Panc1 (cell line): ENCODE data around the gene UBALD2. TPM values are rescaled to one million over a fixed set of nuclear protein-coding genes. Genes with fewer than 3 reads are reported as not detected.

ENCODE experiments used
- ATAC-seq: fragments of 200-7000 bp; cut with Tn5 transposase; 2 replicates; pipeline ENCODE4 v1.9.1; 2020; ENCODE audit warnings: mild to moderate bottlenecking, moderate library complexity
- BruUV-seq: library from RNA; stranded (reverse); fragments of 400-500 nt; replicated peaks from 2 replicates; lab custom pipeline; 2021; lab: Mats Ljungman, UMichigan
- CTCF ChIA-PET: fragments of 300-600 bp; sonication (Branson Sonifier 250); formaldehyde crosslinking; loops from one replicate; lab custom pipeline; 2022; ENCODE audit warnings: antibody characterized with exemption; lab: Charles Lee
- POLR2A ChIA-PET: fragments of 300-600 bp; sonication (Branson Sonifier 250); formaldehyde crosslinking; loops from one replicate; lab custom pipeline; 2022; ENCODE audit warnings: antibody characterized with exemption; lab: Charles Lee
- DNase-seq: peaks from one replicate; pipeline ENCODE4 v3.0.0-alpha.2; 2010; ENCODE audit warnings: low read depth, low spot score
- H3K27ac ChIP-seq: 2 replicates; pipeline ENCODE4 v1.5.1; 2011; ENCODE audit warnings: mild to moderate bottlenecking, low read length, inconsistent platforms
- H3K27me3 ChIP-seq: fragments of 200-500 bp; sonication (Bioruptor generic); 2 replicates; pipeline ENCODE4 v1.6.0; 2014; ENCODE audit warnings: low read length, inconsistent platforms; ENCODE audit not compliant: control insufficient read depth, insufficient read depth
- H3K36me3 ChIP-seq: fragments of 200-500 bp; sonication (Bioruptor generic); 2 replicates; pipeline ENCODE4 v1.5.1; 2014; ENCODE audit warnings: inconsistent platforms, mild to moderate bottlenecking, low read length, moderate library complexity; ENCODE audit not compliant: control insufficient read depth, insufficient read depth
- H3K4me1 ChIP-seq: 2 replicates; pipeline ENCODE4 v1.5.1; 2011; ENCODE audit warnings: inconsistent platforms, mild to moderate bottlenecking, low read length, moderate library complexity; ENCODE audit not compliant: control insufficient read depth, insufficient read depth
- H3K4me3 ChIP-seq, 2 experiments: 2 replicates each; pipeline ENCODE4 v1.5.1; 2011 to 2012; ENCODE audit warnings: low read depth in 2 of 2, low read length in 2 of 2, mild to moderate bottlenecking in 2 of 2, inconsistent platforms in 1 of 2, moderate library complexity in 1 of 2
- H3K9me3 ChIP-seq: fragments of 200-500 bp; sonication (Bioruptor generic); 2 replicates; pipeline ENCODE4 v1.5.1; 2014; ENCODE audit warnings: low read depth, mild to moderate bottlenecking, inconsistent platforms, low read length, moderate library complexity; ENCODE audit not compliant: control insufficient read depth, insufficient read depth
- CTCF ChIP-seq: fragments of 450-650 bp; IDR thresholded peaks from 2 replicates; pipeline ENCODE4 v1.5.1; 2017; ENCODE audit warnings: mild to moderate bottlenecking
- POLR2AphosphoS5 ChIP-seq: IDR thresholded peaks from 2 replicates; pipeline ENCODE4 v1.6.1; 2012; ENCODE audit warnings: mild to moderate bottlenecking, low read depth, low read length, moderate library complexity
- SIN3A ChIP-seq: IDR thresholded peaks from 2 replicates; pipeline ENCODE4 v1.6.1; 2012; ENCODE audit warnings: low read depth, mild to moderate bottlenecking, low read length, moderate library complexity, borderline replicate concordance; ENCODE audit not compliant: insufficient read depth
- TCF7L2 ChIP-seq: IDR thresholded peaks from 2 replicates; pipeline ENCODE4 v1.6.1; 2011; ENCODE audit warnings: mild to moderate bottlenecking, low read depth, low read length, inconsistent platforms
- in situ Hi-C: cut with HindIII; loops from 2 replicates; pipeline ENCODE4 v1.10.0; 2016; ENCODE audit warnings: low sequenced_read_pairs, low pct_unique_long_range_greater_than_20kb
- intact Hi-C: fragments of 100-400 bp; cut with micrococcal nuclease; formaldehyde crosslinking; loops from one replicate; pipeline ENCODE4 v1.10.0; 2022; ENCODE audit not compliant: unreplicated experiment
- total RNA-seq: library from RNA; stranded (reverse); gene quantifications from one replicate; pipeline ENCODE4 v1.2.1, GENCODE V29; 2021; ENCODE audit not compliant: unreplicated experiment
- TF ChIP-seq, protein P1 (sequence below), 2 experiments: IDR thresholded peaks; 2 replicates each; pipeline ENCODE4 v1.6.1; 2011 to 2012; ENCODE audit warnings: low read depth in 2 of 2, control low read depth in 1 of 2, low read length in 1 of 2, mild to moderate bottlenecking in 1 of 2, moderate library complexity in 1 of 2; ENCODE audit not compliant: insufficient read depth in 1 of 2

UBALD2 gene
- total RNA-seq, 1 experiment from 2014 or later, result 30.0 TPM

DNA sequence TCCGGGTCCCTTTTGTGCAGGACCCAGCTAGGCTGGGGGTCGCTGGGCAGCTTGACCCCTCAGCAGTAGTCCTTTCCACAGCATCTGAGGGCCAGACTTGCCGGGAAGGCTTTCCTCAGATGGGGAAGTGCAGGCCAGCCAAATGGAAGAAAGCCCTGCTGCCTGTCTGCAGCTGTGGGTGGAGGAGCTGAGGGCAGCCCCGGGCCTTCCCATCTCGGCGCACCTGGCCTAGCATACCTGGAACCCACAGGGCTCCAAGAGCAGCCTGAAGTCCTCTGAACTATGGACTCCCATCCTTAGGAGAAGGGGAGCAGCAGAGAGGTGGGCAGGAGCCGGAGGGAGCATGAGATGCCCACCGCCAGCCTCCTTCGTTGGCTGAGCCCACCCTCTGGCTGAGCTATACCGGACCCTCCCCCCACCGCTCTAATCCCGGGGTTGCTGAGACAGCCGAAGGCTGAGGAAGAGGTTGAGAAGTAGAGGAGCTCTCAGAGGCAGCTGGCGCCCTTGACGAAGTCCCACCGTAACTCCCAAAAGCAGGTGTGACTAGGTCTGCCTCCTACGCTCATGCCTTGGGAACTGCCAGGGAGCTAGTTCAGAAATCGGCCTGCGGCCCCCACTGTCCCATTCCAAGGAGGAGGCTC is 13.2 kb downstream of the UBALD2 start:
- ChIA-PET POLR2A (interaction anchor here (0.6 to 0.7 kb wide), 3 partner anchors 74 to 291 kb away, joined by 3 to 9 read pairs (median 5); no protein-coding TSS in a partner anchor), CTCF (interaction anchor here (0.5 to 3.7 kb wide), 4 partner anchors 21 to 157 kb away, joined by 3 to 63 read pairs (median 4); partner anchors contain the start of gene FOXJ1)
- no peak overlapping the region for H3K4me3 ChIP-seq
- no peaks in the 10 kb centered on the region for H3K27me3 ChIP-seq
- ATAC-seq, result no peak
- H3K36me3 ChIP-seq, result no peaks in the 10 kb centered on the region
- no peaks in the 10 kb centered on the region for H3K9me3 ChIP-seq
- TF ChIP-seq, protein P1, sequence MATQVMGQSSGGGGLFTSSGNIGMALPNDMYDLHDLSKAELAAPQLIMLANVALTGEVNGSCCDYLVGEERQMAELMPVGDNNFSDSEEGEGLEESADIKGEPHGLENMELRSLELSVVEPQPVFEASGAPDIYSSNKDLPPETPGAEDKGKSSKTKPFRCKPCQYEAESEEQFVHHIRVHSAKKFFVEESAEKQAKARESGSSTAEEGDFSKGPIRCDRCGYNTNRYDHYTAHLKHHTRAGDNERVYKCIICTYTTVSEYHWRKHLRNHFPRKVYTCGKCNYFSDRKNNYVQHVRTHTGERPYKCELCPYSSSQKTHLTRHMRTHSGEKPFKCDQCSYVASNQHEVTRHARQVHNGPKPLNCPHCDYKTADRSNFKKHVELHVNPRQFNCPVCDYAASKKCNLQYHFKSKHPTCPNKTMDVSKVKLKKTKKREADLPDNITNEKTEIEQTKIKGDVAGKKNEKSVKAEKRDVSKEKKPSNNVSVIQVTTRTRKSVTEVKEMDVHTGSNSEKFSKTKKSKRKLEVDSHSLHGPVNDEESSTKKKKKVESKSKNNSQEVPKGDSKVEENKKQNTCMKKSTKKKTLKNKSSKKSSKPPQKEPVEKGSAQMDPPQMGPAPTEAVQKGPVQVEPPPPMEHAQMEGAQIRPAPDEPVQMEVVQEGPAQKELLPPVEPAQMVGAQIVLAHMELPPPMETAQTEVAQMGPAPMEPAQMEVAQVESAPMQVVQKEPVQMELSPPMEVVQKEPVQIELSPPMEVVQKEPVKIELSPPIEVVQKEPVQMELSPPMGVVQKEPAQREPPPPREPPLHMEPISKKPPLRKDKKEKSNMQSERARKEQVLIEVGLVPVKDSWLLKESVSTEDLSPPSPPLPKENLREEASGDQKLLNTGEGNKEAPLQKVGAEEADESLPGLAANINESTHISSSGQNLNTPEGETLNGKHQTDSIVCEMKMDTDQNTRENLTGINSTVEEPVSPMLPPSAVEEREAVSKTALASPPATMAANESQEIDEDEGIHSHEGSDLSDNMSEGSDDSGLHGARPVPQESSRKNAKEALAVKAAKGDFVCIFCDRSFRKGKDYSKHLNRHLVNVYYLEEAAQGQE (IDR thresholded peaks at IDR 0.05; ENCODE audit: insufficient read depth in 1 of 2, low read depth in 2 of 2, low read length in 1 of 2), result no peak
- no peak for TF ChIP-seq SIN3A
- no peak overlapping the region for H3K27ac ChIP-seq
- no TSS peak for BruUV-seq
- no peak for DNase-seq
- intact Hi-C loops (loop anchor here (2.0 kb wide), 1 partner anchor 158 kb away; no protein-coding TSS in a partner anchor), in situ Hi-C loops (no loop called here)
- peaks cover 13% of the 10 kb centered on the region for H3K4me1 ChIP-seq

- in situ Hi-C loops, result no loop called here
- intact Hi-C loops, result loop anchor here (2.0 kb wide), 1 partner anchor 158 kb away; no protein-coding TSS in a partner anchor
- no TSS peak for BruUV-seq
- no peak for DNase-seq
- Histone ChIP-seq H3K27me3 (no peaks in the 10 kb centered on the region), H3K4me1 (peaks cover 11% of the 10 kb centered on the region), H3K9me3 (no peaks in the 10 kb centered on the region), H3K36me3 (no peaks in the 10 kb centered on the region), H3K4me3 (no peak overlapping the region), H3K27ac (no peak overlapping the region)
- ChIA-PET POLR2A (interaction anchor here (0.5 to 0.7 kb wide), 3 partner anchors 76 to 291 kb away, joined by 3 to 8 read pairs (median 5); no protein-coding TSS in a partner anchor), CTCF (interaction anchor here (0.6 to 3.7 kb wide), 27 partner anchors 11 to 265 kb away, joined by 3 to 63 read pairs (median 5); partner anchors contain the start of gene UBALD2)
- TF ChIP-seq POLR2AphosphoS5 (peak; percentile 34; the same call in 1 of the 2 replicates), CTCF (peak; percentile 99), SIN3A (no peak), TCF7L2 (no peak)
- TF ChIP-seq, protein P1 (IDR thresholded peaks at IDR 0.05; ENCODE audit: insufficient read depth in 1 of 2, low read depth in 2 of 2, low read length in 1 of 2), result peak in 1 of 2 experiments; percentile 49; a peak in 1 of 4 replicates
- ATAC-seq, result peak; percentile 94
These were observed 14.0 kb downstream of the UBALD2 start for GRCh38 chr17:76278952-76279741.
